ENCODE results near the gene ZNF469.

ZNF469 gene

GRCh38 chr16:88417684-88418476 lies 35.1 kb downstream of the ZNF469 start:
- peaks cover 3% of the 10 kb centered on the region for H3K27me3 Mint-ChIP-seq (ENCODE audit: low read depth, poor library complexity)
- no peak overlapping the region for H3K4me3 Mint-ChIP-seq
- H3K36me3 Mint-ChIP-seq (ENCODE audit: low read depth), result no peaks in the 10 kb centered on the region
- DNase-seq, result no peak
- TF ChIP-seq CTCF (IDR thresholded peaks at IDR 0.05), result no peak
- peaks cover 13% of the 10 kb centered on the region for H3K4me1 Mint-ChIP-seq
- no peak overlapping the region for H3K27ac Mint-ChIP-seq
- no peaks in the 10 kb centered on the region for H3K9me3 Mint-ChIP-seq

- Mint-ChIP-seq H3K9me3 (no peaks in the 10 kb centered on the region), H3K27ac (no peak overlapping the region), H3K36me3 (ENCODE audit: low read depth) (no peaks in the 10 kb centered on the region), H3K4me1 (peaks cover 14% of the 10 kb centered on the region), H3K27me3 (ENCODE audit: low read depth, poor library complexity) (peaks cover 3% of the 10 kb centered on the region), H3K4me3 (no peak overlapping the region)
- DNase-seq, result no peak
- TF ChIP-seq CTCF (IDR thresholded peaks at IDR 0.05), result no peak
Measured at GRCh38 chr16:88418869-88419268, 36.1 kb downstream of the ZNF469 start.

- Mint-ChIP-seq H3K27ac (no peak overlapping the region), H3K27me3 (ENCODE audit: low read depth, poor library complexity) (peaks cover 3% of the 10 kb centered on the region), H3K36me3 (ENCODE audit: low read depth) (no peaks in the 10 kb centered on the region), H3K9me3 (no peaks in the 10 kb centered on the region), H3K4me1 (peaks cover 23% of the 10 kb centered on the region), H3K4me3 (no peak overlapping the region)
- no peak for DNase-seq
- no peak for TF ChIP-seq CTCF (IDR thresholded peaks at IDR 0.05)
Measured at GRCh38 chr16:88419790-88420189, 37.0 kb downstream of the ZNF469 start.

DNA sequence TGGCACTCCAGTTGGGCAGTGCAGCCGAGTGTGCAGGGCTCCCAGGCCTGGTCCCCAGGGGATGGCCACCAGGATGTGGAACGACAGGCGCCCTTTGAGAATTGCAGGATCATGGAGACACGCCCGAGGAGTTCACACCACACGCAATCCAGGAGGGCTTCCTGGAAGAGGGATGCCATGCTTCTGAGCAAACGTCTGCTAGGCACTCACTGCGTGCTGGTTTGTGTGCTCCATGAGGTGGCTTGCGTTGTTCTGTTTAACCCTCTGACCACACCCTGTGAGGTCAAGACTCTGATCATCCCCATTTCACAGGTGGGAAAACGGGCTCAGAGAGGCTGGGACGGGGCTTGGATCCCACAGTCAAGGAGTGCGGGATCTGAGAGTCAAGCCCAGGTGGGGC lies 37.7 kb downstream of the ZNF469 start:
- Mint-ChIP-seq H3K4me3 (no peak overlapping the region), H3K9me3 (no peaks in the 10 kb centered on the region), H3K27ac (no peak overlapping the region), H3K4me1 (peaks cover 26% of the 10 kb centered on the region), H3K36me3 (ENCODE audit: low read depth) (no peaks in the 10 kb centered on the region), H3K27me3 (ENCODE audit: low read depth, poor library complexity) (peaks cover 3% of the 10 kb centered on the region)
- no peak for DNase-seq
- no peak for TF ChIP-seq CTCF (IDR thresholded peaks at IDR 0.05)

GRCh38 chr16:88421301-88421700 lies 38.5 kb downstream of the ZNF469 start:
- Mint-ChIP-seq H3K9me3 (no peaks in the 10 kb centered on the region), H3K36me3 (ENCODE audit: low read depth) (no peaks in the 10 kb centered on the region), H3K4me3 (no peak overlapping the region), H3K4me1 (peaks cover 18% of the 10 kb centered on the region), H3K27me3 (ENCODE audit: low read depth, poor library complexity) (peaks cover 3% of the 10 kb centered on the region), H3K27ac (no peak overlapping the region)
- TF ChIP-seq CTCF (IDR thresholded peaks at IDR 0.05), result no peak
- no peak for DNase-seq

DNA sequence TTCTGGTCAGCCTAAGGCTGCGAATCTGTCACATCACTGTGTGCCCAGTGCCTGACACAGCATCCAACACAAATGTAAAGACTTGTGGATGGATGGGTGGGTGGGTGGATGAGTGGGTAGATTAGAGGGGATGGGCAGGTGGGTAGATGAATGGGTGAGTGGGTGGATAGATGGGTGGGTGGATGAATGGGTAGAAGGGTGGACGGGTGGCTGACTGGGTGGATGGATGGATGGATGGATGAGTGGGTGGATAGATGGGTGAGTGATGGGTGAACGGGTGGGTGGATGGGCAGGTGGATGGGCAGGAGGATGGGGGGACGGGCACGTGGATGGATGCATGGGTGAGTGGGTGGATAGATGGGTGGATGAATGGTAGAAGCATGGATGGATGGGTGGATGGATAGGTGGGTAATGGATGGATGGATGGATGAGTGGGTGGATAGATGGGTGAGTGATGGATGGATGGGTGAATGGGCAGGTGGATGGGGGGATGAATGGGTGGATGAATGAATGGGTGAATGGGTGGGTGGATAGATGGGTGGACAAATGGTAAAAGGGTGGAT lies 39.2 kb downstream of the ZNF469 start:
- H3K27me3 Mint-ChIP-seq (ENCODE audit: low read depth, poor library complexity), result peaks cover 3% of the 10 kb centered on the region
- no peaks in the 10 kb centered on the region for H3K36me3 Mint-ChIP-seq (ENCODE audit: low read depth)
- H3K9me3 Mint-ChIP-seq, result no peaks in the 10 kb centered on the region
- peaks cover 15% of the 10 kb centered on the region for H3K4me1 Mint-ChIP-seq
- H3K4me3 Mint-ChIP-seq, result no peak overlapping the region
- TF ChIP-seq CTCF (IDR thresholded peaks at IDR 0.05), result no peak
- DNase-seq, result no peak
- no peak overlapping the region for H3K27ac Mint-ChIP-seq
